ENCODE measurements around the gene INHBB. TPM values are rescaled to one million over a fixed set of nuclear protein-coding genes. Genes with fewer than 3 reads are reported as not detected.
A peak's percentile ranks its signal among the peaks of the same experiment; 100 is the strongest.

Gene INHBB
- total and polyA plus RNA-seq, 9 of the 15 experiments (the other 6 are each of a cell fraction or from before 2014, with no cell fraction given) = not detected

DNA sequence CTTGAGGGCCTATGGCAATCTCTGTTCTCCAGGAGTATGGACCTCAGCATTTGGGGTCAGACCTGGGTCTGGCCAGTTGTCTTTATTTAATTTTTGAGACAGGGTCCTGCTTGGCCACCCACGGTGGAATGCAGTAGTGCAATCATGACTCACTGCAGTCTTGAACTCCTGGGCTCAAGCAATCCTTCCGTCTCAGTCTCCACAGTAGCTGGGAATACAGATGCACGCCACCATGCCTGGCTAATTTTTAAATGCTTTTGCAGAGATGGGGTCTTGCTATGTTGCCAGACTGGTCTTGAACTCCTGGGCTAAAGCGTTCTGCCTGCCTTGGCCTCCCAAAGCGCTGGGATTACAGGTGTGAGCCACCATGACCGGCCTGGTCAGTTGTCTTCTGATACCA, 46.4 kb upstream of the INHBB start:
- in situ Hi-C loops (cut with MboI) = no loop called here
- Histone ChIP-seq H3K9me3 (replicated peaks; ENCODE audit: control insufficient read depth, insufficient read depth, low read depth, low read length) (no peaks in the 10 kb centered on the region), H4K20me1 (replicated peaks; ENCODE audit: control insufficient read depth, insufficient read depth, low read length) (no peaks in the 10 kb centered on the region; the same call in 1 of the 2 replicates), H3K9me1 (ENCODE audit: control insufficient read depth, insufficient read depth, low read length) (no peaks in the 10 kb centered on the region), H3K9ac (ENCODE audit: insufficient read depth in 1 of 2, low read depth in 2 of 2, low read length in 2 of 2) (no peak overlapping the region), H3K27ac (ENCODE audit: extremely low read depth, low read depth, low read length) (no peak overlapping the region), H2AFZ (ENCODE audit: low read depth, low read length) (no peak overlapping the region), H3K4me3 (no peak overlapping the region), H3K27me3 (ENCODE audit: control insufficient read depth in 2 of 2, insufficient read depth in 2 of 2, low read length in 2 of 2) (peaks cover 0 to 8% of the 10 kb centered on the region in 2 experiments; a peak in 1 of 5 replicates), H3K79me2 (ENCODE audit: control insufficient read depth, insufficient read depth, low read length) (no peaks in the 10 kb centered on the region), H3K36me3 (ENCODE audit: control insufficient read depth, insufficient read depth, low read length) (peaks cover 12% of the 10 kb centered on the region; the same call in 1 of the 3 replicates), H3K4me2 (ENCODE audit: insufficient read depth, low read length) (no peak overlapping the region), H3K4me1 (replicated peaks in 1 of 2; ENCODE audit: control insufficient read depth in 2 of 2, insufficient read depth in 2 of 2, low read length in 2 of 2) (peaks cover 3 to 9% of the 10 kb centered on the region in 2 experiments; a peak in 4 of 5 replicates)
- POLR2A ChIA-PET = interaction anchor here (1.4 kb wide), 1 partner anchor 14 kb away, joined by 3 read pairs; no protein-coding TSS in a partner anchor
- CTCF ChIA-PET (ENCODE audit: low intra/inter-chr PET ratio) = no interaction called here
- no peak for ATAC-seq
- 84% methylated on average over 6 of the region's 6 CpGs for WGBS (ENCODE audit: insufficient coverage, low coverage, missing lambda C conversion rate)
- BruUV-seq (replicated peaks) = no TSS peak
- DNase-seq (ENCODE audit: extremely low read depth in 1 of 4, low spot score in 3 of 4) = no peak
- TF ChIP-seq, protein P1, sequence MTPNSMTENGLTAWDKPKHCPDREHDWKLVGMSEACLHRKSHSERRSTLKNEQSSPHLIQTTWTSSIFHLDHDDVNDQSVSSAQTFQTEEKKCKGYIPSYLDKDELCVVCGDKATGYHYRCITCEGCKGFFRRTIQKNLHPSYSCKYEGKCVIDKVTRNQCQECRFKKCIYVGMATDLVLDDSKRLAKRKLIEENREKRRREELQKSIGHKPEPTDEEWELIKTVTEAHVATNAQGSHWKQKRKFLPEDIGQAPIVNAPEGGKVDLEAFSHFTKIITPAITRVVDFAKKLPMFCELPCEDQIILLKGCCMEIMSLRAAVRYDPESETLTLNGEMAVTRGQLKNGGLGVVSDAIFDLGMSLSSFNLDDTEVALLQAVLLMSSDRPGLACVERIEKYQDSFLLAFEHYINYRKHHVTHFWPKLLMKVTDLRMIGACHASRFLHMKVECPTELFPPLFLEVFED (CRISPR knock-in tag; conservative IDR thresholded peaks at IDR 0.05) = no peak
- FAIRE-seq = no peak
- intact Hi-C loops (cut with micrococcal nuclease) = no loop called here

DNA sequence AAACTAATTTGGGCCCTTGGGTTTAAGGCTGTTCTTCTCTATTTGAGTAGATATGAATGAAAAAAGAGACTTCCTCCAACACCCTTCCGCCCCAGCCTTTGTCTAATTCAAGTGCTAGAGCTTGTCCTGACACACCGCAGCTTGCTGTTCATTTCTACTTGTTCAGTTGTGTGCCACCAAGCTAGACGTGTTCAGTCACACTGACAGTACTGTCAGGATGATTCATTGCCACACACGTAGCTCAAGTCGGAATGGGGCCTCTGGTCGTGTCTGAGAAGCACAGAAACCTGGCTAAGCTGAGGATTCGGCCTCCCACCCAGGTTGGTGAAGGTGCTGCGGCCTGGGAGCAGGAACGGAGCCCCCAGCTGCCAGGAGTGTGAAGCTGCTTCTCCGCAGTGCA, 45.6 kb upstream of the INHBB start:
- no peak for FAIRE-seq
- H3K4me2 ChIP-seq (ENCODE audit: insufficient read depth, low read length) = no peak overlapping the region
- H3K9me1 ChIP-seq (ENCODE audit: control insufficient read depth, insufficient read depth, low read length) = no peaks in the 10 kb centered on the region
- H4K20me1 ChIP-seq (replicated peaks; ENCODE audit: control insufficient read depth, insufficient read depth, low read length) = no peaks in the 10 kb centered on the region; the same call in 1 of the 2 replicates
- H3K9me3 ChIP-seq (replicated peaks; ENCODE audit: control insufficient read depth, insufficient read depth, low read depth, low read length) = no peaks in the 10 kb centered on the region
- no peak for ATAC-seq
- WGBS (ENCODE audit: insufficient coverage, low coverage, missing lambda C conversion rate) = 77% methylated on average over 9 of the region's 10 CpGs
- intact Hi-C loops (cut with micrococcal nuclease) (no loop called here), in situ Hi-C loops (cut with MboI) (no loop called here)
- no peak overlapping the region for H3K9ac ChIP-seq (ENCODE audit: insufficient read depth in 1 of 2, low read depth in 2 of 2, low read length in 2 of 2)
- H3K4me1 ChIP-seq (replicated peaks in 1 of 2; ENCODE audit: control insufficient read depth in 2 of 2, insufficient read depth in 2 of 2, low read length in 2 of 2) = peaks cover 3 to 9% of the 10 kb centered on the region in 2 experiments; a peak in 4 of 5 replicates
- CTCF ChIA-PET (ENCODE audit: low intra/inter-chr PET ratio) = no interaction called here
- TF ChIP-seq, protein P2, sequence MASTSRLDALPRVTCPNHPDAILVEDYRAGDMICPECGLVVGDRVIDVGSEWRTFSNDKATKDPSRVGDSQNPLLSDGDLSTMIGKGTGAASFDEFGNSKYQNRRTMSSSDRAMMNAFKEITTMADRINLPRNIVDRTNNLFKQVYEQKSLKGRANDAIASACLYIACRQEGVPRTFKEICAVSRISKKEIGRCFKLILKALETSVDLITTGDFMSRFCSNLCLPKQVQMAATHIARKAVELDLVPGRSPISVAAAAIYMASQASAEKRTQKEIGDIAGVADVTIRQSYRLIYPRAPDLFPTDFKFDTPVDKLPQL (IDR thresholded peaks at IDR 0.05; ENCODE audit: extremely low read depth, insufficient read length) = no peak
- TF ChIP-seq MEIS2 (IDR thresholded peaks at IDR 0.05; ENCODE audit: partially characterized antibody) = peak; percentile 17
- H3K4me3 ChIP-seq = no peak overlapping the region
- POLR2A ChIA-PET = interaction anchor here (0.6 to 1.4 kb wide), 3 partner anchors 9 to 31 kb away, joined by 3 to 4 read pairs (median 3); no protein-coding TSS in a partner anchor
- H3K27me3 ChIP-seq (ENCODE audit: control insufficient read depth in 2 of 2, insufficient read depth in 2 of 2, low read length in 2 of 2) = peaks cover 0 to 8% of the 10 kb centered on the region in 2 experiments; a peak in 1 of 5 replicates
- H2AFZ ChIP-seq (ENCODE audit: low read depth, low read length) = no peak overlapping the region
- no peak overlapping the region for H3K27ac ChIP-seq (ENCODE audit: extremely low read depth, low read depth, low read length)
- DNase-seq (ENCODE audit: extremely low read depth in 1 of 4, low spot score in 3 of 4) = no peak
- H3K79me2 ChIP-seq (ENCODE audit: control insufficient read depth, insufficient read depth, low read length) = no peaks in the 10 kb centered on the region
- peaks cover 8% of the 10 kb centered on the region; the same call in 1 of the 3 replicates for H3K36me3 ChIP-seq (ENCODE audit: control insufficient read depth, insufficient read depth, low read length)
- no TSS peak for BruUV-seq (replicated peaks)

Data from K562 (cell line).